HG02610 (cell line): ENCODE data around the gene ARID5B.
A peak's percentile ranks its signal among the peaks of the same experiment; 100 is the strongest.

Experiments
- ATAC-seq: cut with Tn5 transposase; IDR thresholded peaks from one replicate; pipeline ENCODE4 v1.9.1; 2021; ENCODE audit warnings: mild to moderate bottlenecking, moderate library complexity; ENCODE audit not compliant: unreplicated experiment

The ARID5B gene

GRCh38 chr10:62130948-62131347 is 229.4 kb downstream of the ARID5B start:
- no peak for ATAC-seq

- ATAC-seq: no peak
These were observed 230.2 kb downstream of the ARID5B start for GRCh38 chr10:62131724-62132123.

- ATAC-seq: peak; percentile 99
These were observed 232.1 kb downstream of the ARID5B start for GRCh38 chr10:62133618-62134017.

DNA sequence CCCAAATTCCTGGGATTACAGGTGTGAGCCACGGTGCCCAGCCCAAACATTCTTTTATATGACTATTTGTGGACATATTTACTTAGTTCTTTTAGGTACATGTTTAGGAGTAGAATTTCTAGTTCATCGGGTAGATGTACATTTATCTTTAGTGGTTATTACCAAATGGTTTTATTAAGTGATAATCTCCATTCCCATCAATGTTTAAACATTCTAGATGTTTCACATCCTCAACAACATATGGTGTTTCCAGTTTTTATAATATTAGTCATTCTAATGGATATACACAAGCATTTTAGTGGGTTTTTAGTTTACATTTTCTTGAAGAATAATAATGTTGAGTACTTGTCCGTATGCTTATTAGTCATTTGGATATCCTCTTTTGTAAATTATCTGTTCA is 235.4 kb downstream of the ARID5B start:
- no peak for ATAC-seq
